GM13976 (cell line): ENCODE data around the gene PCED1A.
"Not testable (repeated sequence)": the region's sequence is repeated elsewhere in the genome, so short reads cannot be mapped to it uniquely, and the experiment has no call there.

ENCODE experiments used
- DNase-seq: peaks from one replicate; pipeline ENCODE4 v3.0.0; 2012; ENCODE audit warnings: low spot score
- CTCF ChIP-seq: IDR thresholded peaks from 2 replicates; pipeline ENCODE4 v1.5.1; 2012; ENCODE audit warnings: borderline replicate concordance, mild to moderate bottlenecking; ENCODE audit not compliant: insufficient read depth; ENCODE audit errors: extremely low read depth, missing control alignments, control extremely low read depth
- in situ Hi-C: fragments of 300-500 bp; cut with MboI; formaldehyde crosslinking; loops from one replicate; pipeline ENCODE4 v1.12.0; 2022; ENCODE audit warnings: low sequenced_read_pairs, mixed read lengths, inconsistent platforms; ENCODE audit not compliant: unreplicated experiment

PCED1A gene

GRCh38 chr20:2833761-2834160, 6.7 kb downstream of the PCED1A start:
- no peak for DNase-seq
- TF ChIP-seq CTCF: no peak
- in situ Hi-C loops: no loop called here

- in situ Hi-C loops, DNase-seq: not testable (repeated sequence)
Observed at GRCh38 chr20:2831206-2831605, 9.2 kb downstream of the PCED1A start.

GRCh38 chr20:2829376-2829775, 11.1 kb downstream of the PCED1A start:
- DNase-seq: no peak
- in situ Hi-C loops: no loop called here
- TF ChIP-seq CTCF: no peak

- DNase-seq: no peak
- in situ Hi-C loops: no loop called here
- TF ChIP-seq CTCF: no peak
Observed at GRCh38 chr20:2826655-2827054, 13.8 kb downstream of the PCED1A start.

GRCh38 chr20:2825761-2826160, 14.7 kb downstream of the PCED1A start:
- in situ Hi-C loops: no loop called here
- TF ChIP-seq CTCF: no peak

GRCh38 chr20:2822073-2822472, 18.4 kb downstream of the PCED1A start:
- in situ Hi-C loops: no loop called here
- no peak for TF ChIP-seq CTCF
- DNase-seq: peak; percentile 45

More at GRCh38 chr20:2825761-2826160, 14.7 kb downstream of the PCED1A start:
- no peak for DNase-seq

- no peak for TF ChIP-seq CTCF
- in situ Hi-C loops: no loop called here
- DNase-seq: peak; percentile 30
Observed at GRCh38 chr20:2820896-2821869, 19.3 kb downstream of the PCED1A start.
